NCI-H128 (cell line): ENCODE results near the gene PTGDS.
A peak's percentile ranks its signal among the peaks of the same experiment; 100 is the strongest.

Experiments used
- DNase-seq: peaks from one replicate; lab custom pipeline; 2025; ENCODE audit not compliant: unreplicated experiment; lab: John Stamatoyannopoulos, UW

PTGDS gene

DNA sequence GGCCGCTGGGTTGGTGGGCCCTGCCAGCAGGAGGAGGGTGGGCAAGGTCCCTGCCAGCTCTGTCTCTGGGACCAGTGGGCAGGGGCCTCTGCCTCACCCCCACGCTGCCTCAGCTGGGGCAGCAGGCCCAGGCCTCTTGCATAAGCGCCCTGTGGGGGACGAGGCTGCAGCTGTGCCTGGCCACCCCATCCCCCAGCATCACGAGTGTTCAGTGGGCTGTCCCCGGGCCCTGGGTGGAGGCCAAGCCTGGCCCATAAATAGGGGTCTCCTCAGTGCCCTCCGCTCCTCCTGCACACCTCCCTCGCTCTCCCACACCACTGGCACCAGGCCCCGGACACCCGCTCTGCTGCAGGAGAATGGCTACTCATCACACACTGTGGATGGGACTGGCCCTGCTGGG is at the start of gene PTGDS:
Gene PTGDS, plus strand, starts transcription at position 282 of the 400 bp plus-strand sequence. Its CDS starts 75 bp downstream, at position 357.
- no peak for DNase-seq

DNA sequence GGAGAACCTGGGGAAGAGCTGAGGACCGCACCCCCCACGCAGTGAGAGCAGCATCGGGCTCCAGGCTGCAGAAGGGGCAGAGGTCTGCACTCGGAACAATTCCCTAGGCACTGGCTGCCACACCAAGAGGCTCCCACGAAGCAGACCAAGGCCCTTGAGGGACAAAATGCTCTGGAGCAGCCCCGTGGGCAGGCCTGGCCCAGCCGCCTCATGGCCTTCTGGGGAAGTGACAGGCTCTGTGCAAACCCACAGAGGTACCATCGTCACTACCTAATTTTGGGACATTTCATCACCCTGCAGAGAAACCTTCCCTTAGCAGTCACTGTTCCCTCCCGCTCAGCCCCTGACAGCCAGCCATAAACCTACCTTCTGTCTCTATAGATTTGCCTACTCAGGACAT is 48.7 kb upstream of the PTGDS start:
- no peak for DNase-seq

DNA sequence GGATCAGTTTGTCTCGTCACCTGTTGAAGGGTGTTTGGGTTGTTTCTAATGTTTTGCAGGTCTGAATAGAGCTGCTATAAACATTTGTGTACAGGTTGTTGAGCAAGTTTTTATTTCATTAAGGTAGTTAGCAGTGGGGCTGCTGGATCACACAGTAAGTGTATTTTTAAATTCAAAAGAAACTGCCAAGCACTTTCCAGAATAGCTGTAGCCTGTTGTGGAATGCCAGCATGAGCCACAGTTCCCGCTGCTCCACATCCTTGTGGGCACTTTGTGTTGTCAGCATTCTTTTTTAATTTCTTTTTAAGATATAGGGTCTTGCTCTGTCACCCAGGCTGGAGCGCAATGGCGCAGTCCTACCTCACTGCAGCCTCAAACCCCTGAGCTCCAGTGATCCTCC is 47.3 kb upstream of the PTGDS start:
- no peak for DNase-seq

DNA sequence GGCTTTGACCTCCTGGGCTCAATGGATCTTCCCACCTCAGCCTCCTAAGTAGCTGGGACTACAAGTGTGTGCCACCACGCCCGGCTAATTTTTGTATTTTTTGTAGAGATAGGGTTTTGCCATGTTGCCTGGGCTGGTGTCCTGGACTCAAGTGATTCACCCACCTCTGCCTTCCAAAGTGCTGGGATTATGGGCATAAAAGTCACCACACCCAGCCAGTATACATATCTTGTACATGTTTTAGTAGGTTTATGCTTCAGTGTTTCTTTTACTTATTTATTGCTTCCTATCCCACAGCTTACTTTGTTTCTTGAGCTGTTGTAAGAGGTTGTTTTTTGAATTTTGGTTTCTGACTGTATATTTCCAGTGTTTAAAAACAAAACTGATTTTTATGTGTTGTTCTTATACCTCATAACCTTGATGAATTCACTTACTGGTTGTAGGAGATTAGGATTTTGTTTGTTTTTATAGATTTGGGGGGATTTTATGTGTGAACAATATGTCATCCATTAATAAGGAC is 45.6 kb upstream of the PTGDS start:
- no peak for DNase-seq

DNA sequence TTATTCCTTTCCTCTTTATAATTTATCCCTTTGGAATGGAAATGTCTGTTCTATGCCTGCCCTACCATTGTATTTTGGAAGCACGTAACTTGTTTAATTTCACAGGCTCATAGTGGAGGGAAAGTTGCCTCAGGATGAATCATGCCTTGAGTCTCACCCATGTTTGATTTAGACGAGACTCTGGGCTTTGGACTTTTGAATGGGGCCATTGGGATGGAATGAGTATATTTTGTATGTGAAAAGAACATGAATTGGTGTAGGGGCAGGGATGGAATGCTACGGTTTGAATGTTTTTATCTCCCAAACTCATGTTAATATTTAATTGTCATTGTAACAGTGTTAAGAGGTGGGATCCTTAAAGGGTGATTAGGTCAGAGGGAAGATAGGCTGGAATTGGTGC is 43.0 kb upstream of the PTGDS start:
- DNase-seq, result no peak

DNA sequence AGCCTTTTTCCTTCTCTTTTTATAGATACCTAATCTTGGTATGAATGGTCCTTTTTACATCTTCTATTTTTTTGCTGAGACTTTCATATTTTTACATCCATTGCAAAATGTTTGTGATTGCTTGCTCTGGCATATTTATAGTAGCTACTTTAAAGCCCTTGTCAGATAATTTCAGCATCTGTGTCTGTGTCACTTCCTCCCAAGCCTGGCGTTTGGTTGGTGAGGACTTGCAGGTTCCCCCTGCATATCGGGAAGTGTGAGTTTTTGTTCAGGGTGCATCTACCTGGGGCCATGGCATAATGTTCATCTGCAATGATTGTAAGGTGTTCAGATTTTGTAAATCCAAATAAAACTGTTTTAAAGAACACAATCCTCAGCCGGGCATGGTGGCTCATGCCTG is 41.7 kb upstream of the PTGDS start:
- no peak for DNase-seq

DNA sequence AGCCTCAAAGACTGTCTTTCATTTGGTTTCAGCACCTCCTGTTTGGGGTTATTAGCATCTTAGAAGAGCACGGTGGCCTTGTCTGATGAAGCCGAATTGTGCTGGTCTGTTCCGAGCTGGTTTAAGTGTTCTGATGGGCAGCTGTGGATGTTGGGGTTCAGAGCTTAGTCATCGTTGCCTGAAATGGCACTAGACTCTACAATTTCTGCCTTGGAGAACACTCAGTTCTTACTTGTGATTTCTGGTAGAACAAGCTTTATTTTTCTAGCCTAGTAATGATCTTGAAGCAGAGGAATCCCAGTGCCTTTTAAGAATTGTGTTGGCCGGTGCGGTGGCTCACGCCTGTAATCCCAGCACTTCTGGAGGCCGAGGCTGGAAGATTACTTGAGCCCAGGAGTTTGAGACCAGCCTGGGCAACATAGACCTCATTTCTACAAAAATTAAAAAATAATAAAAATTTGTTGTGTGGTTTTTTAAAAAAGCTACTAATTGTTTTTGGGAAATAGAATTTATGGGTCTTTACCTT is 40.6 kb upstream of the PTGDS start:
- no peak for DNase-seq

DNA sequence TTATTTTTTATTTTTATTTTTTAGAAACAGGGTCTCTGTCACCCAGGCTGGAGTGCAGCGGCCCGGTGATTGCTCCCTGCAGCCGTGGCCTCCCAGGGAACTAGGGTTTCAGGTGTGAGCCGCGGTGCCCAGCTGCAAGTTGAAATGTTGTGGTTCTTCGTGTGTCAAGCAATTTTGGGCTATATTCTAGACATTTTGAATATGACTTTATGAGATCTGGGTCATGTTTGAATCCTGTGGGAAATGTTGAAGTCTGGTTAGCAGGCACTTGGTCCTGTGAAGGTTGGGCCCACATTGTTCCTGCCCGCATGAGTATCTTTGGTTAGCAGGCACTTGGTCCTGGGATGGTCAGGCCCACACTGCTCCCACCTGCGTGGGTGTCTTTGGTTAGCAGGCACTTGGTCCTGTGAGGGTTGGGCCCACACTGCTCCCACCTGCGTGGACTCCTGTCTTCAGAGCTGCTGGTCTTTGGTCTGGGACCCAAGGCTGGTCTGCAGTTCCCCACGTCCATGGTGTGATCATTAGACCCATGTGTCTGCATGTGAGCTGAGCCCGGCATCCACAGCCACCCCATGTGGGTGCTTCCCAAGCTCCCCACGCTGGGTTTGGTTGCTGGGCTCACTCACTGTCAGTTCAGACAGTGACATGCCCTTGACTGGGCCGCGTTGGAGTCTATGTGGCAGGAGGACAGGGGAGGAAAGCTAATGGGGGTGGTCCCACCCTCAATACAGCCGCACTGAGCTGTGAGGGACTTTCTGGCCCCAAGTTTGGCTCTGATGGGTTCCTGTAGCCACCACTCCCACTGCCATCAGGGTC is 39.9 kb upstream of the PTGDS start:
- no peak for DNase-seq

DNA sequence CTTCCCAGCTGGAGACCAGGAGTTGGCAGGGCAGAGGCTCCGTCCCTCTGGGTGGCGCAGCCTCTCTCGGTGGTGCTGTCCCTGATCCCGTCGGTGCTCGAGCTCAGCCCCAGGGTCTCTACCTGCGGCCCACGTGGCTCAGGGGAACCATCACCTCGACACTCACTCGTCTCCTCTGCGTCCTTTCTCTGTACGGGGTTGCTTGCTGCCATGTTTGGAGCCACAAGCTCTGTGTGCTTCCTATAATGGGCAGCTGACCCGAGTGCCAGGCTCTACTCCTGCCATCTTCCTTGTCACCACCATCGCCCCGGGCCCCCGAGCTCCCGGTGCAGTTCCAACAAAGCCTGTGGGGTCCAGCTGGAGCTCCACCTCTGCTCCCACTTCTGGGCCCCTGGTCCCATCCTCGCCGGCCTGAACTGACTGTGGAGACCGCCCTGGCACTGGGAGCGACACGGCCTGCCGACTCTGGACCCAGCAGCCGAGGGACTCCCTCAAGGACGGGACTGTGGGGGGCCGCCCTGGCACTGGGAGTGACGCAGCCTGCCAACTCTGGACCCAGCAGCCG is 37.8 kb upstream of the PTGDS start:
- no peak for DNase-seq

DNA sequence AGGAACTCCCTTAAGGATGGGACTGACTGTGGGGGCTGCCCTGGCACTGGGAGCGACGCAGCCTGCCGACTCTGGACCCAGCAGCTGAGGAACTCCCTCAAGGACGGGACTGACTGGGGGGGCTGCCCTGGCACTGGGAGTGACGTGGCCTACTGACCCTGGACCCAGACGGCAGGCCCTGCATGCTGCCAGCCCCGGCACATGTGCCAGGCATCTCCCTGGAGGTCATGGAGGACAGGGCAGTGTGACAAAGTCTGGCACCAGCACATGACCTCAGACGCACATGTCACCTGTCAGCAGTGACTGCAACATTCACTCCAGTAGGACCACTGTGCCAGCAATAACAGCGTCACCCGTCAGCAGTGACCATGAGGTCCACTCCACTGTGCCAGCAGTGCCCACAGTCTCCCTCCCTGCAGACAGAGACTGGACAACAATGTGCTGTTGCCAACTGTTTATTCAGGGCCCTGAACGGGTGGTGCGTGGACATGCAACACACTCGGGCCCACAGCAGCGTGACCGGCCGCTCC is 37.2 kb upstream of the PTGDS start:
- no peak for DNase-seq

DNA sequence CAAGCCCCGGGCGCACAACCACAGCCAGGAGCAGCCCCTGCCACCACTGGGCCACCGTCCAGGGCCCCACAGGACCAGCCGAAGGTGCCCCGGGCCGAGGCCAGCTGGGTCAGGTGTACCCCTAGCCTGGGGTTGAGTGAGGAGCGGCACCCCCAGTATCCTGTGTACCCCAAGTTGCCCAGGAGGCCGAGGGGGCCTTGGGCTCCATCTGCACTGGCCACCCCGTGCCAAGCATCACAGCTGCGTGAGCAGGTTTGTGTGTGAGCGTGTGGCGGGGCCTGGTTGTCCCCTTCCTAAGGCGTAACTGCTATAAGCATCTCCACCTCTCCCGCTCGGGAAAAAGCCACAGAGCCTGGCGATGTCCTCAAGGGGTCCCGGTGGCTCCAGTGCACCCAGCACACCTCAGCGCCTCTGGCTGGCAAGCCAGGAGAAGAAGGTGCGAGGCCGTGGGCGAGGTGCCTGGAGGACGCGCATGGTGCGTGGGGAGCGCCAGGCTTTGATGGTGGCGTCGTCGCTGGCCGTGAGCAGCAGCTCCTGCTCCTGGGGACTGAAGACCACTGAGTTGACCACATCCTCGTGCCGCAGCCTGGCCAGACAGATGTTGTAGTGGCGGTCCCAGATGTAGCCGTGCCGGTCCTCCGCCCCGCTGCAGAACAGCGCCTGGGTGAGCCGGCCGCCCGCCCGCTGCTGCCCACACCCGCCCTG is 36.6 kb upstream of the PTGDS start:
- no peak for DNase-seq

DNA sequence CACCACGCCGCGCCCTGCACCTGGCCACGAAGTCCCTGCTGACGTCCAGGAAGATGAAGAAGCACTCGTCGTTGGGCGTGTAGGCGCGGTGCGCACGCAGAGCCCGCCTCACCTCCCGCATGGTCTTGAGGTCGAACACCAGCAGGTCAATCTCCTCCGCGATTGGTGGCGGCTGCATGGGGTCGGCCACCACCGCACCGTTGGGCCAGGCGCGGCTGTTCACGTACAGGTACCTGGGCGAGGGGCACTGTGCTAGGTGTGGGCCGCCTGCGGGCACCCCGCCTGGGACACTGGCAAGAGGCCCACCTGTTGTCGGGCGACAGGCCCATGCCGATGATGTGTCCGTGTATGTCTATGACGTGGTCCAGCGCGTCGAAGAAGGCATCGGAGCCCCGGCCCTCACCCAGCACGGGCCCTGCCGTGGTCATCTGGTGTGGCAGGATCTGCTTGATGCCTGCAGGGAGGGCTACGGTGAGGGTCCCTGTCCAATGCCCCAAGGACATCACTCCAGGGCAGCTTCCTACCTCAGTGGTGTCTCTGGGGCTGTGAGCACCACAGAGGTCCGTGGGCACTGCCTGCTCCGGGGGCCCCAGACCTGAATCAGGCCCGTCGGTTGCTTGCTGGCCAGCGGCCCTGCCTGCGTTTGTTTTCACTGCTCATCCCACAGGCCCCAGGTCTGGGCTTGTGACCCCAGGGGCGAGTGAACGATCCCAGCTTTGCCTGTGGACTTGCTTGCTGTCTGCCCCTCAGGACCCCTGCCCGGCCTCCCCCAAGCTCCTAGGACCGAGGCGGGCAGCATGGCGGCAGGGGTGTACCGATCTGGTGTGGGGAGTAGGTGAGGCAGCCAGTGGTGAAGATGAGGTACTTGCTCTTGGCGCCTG is 35.8 kb upstream of the PTGDS start:
- no peak for DNase-seq

DNA sequence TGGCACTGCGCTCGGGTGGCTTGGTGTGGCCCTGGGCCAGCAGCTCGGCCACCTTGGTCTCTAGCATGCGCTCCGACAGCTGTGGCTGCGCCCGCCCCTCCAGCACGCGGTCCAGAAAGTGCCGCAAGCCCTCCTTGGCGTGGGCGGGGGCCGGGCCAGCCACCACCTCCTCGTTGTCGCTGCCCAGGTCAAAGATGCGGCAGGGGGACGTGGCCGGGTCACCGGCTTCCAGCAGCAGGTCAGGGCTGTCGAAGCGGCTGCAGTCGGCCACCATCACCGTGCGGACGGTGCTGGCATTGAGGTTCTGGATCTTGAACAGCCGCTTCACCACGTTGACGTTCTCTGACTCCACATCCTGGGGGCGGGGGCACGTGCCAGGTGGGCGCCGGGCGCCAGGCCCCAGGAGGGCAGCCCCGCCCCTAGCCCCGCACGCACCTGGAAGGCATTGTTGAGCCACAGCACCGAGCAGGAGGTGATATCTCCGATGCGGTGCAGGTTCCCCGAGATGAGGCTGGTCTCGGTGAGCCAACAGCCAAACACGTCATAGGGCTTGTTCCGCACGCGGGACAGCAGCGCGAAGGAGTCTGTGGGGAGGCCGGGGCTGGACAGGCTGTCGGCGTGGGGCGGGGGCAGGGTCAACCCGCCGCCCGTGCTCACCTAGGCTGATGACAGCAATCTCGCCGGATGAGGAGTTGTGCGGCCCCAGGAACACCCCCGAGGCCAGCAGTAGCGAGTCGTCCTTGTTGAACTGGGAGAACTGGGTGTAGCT is 35.0 kb upstream of the PTGDS start:
- no peak for DNase-seq

DNA sequence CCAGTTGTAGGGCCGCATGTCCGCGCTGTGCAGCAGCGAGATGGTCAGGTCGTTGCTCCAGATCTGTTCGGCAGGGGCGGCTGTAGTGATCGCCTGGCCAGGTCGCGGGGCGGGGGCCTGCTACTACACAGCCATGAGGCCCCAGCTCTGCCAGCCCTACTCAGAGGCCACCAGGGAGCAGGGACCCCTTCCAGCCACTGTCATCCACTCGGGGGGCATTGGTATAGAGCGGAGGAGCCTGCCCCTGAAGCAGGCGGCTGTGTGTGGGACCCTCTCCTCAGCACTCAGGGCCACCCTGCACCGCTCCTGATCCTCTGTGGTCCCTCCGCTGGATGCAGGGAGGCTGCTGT is 34.4 kb upstream of the PTGDS start:
- DNase-seq, result no peak

DNA sequence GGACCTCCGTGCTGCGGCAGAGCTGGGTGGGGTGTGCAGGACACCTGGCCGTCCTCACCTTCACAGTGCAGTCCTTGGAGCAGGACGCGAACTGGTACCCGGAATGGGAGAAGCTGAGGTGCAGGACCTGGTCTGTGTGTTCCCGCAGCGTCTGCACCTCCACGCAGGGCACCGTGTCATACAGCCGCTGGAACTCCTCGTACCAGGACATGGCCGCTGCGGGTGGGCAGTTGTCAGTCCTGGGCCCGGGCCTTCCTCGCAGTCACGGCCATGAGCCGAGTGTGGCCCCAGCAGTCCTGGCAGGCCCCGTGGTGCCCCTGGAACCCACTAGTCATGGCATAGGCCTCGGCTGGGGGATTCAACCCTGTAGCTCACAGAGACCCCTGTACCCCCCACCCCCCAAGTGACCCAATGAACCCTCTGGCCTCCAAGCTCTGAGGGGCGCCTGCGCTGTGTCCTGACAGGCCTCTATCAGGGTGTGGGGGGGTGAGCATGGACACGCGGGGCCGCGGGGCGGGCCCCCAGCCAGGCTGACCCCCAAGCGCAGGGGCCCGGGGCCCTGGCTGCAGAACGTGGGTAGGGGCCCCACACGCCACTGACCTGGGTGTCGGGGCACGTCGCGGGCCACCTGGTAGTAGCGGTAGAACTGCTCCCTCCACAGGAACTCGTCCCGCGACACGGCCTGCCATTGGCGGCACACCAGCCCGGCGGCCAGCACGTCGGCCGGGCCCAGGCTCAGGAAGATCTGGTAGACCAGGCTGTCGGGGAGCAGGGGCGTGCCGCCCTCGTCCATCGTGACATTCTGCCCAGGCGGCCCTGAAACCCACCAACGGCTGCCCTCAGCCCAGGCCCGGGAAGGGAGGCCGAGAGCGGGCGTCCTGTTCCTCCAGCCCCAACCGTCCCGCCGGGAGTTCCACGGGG is 33.8 kb upstream of the PTGDS start:
- DNase-seq, result no peak

DNA sequence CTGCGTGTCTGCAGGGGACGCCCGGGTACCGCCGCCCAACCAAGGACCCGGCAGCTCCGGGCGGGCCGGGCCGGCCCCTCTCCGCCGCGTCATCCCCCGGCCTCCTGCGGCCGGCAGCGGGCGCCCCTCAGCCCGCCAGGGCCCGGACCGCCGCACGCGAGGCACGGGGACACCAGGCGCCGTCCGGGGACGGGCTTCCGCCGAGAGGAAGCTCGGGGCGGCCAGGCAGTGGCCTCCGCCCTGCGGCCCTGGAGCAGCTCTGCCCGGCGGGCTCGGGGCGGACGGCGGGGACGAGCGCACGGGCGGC is 33.1 kb upstream of the PTGDS start:
- DNase-seq, result no peak

DNA sequence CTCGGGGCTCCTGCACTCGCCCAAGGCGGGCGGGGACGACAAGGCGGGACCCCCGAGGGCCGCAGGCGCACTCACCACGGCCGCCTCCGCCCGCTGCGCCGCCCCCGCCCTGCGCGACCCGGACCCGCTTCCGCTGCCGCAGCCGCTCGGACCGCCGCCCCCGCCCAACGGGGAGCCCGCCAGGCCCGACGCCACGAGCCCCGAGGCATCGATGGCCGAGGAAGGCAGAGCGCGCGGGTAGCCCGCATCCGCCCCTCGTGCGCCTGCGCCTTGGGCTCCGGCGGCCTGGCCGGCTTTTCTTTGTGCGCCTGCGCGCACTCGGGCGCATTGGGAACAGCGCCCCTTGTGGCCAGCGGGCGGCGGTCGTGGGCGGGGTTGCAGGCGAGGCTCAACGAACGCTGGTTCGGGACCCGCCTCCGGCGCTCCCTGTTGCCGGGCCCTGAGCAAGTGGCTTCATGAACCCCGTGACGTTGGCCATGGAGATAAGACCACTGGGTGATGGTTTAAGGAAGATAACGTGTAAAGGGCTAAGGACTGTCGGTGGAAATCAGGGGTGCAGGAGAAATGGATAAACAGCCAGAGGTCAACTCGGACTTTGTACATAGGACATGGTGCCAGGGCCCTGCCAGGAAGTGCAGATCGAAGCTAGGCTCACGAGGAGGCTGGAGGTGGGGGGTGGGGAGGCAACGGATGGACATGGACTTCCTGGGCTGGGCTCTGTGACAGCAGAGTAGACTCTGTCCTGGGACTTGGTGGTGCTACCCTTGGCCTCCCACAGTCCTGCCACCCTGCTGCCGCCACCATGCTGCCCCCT is 32.6 kb upstream of the PTGDS start, which contains the start of the genes C8G and FBXW5:
Gene C8G, plus strand, starts transcription at position 725 of the 814 bp plus-strand sequence. Its CDS starts 78 bp downstream, at position 803.
Gene FBXW5, minus strand, starts transcription at position 220 of the 814 bp plus-strand sequence. CDS start 655 bp downstream, outside the sequence.
- DNase-seq, result peak; percentile 89
